ENCODE results near the gene ZNF860. TPM values are rescaled to one million over a fixed set of nuclear protein-coding genes. Genes with fewer than 3 reads are reported as not detected.

Gene ZNF860
- total and polyA plus RNA-seq, 2 donors (not counting 3 experiments of a cell fraction or from before 2014, with no cell fraction given), result 0.19 to 0.73 TPM

DNA sequence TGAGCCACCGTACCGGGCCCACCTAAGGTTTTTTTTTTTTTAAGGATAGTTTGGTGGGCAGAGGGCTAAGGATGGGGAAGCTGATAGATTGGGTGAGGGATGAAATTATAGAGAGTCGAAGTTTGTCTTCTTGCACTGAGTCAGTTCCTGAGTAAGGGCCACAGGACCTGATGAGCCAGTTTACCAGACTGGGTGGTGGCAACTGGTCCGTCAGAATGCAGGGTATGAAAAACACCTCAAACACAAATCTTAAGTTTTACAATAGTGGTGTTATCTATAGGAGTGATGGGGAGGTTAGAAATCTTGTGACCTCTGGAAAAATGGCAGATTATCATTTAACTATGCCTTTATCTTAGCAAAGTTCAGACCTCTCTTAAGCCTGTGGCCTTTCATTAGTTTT is 2.8 kb downstream of the ZNF860 start:
- no peaks in the 10 kb centered on the region for H3K27me3 ChIP-seq (ENCODE audit: control insufficient read depth in 2 of 2, insufficient read depth in 2 of 2, low read length in 2 of 2)
- H2AFZ ChIP-seq (ENCODE audit: low read depth, low read length), result no peak overlapping the region
- intact Hi-C loops (cut with micrococcal nuclease) (no loop called here), dilution Hi-C loops (cut with MboI; ENCODE audit: extremely low pct_ligation_motif_present, low sequenced_read_pairs) (no loop called here)
- H3K9me1 ChIP-seq (replicated peaks; ENCODE audit: control insufficient read depth, extremely low read depth, insufficient read depth, low read length), result no peaks in the 10 kb centered on the region
- CTCF ChIA-PET, result interaction anchor here (1.4 kb wide), 1 partner anchor 170 kb away, joined by 3 read pairs; no protein-coding TSS in a partner anchor
- no peak overlapping the region for H3K4me3 ChIP-seq (replicated peaks in 1 of 3; ENCODE audit: insufficient read depth in 1 of 3, low read depth in 1 of 3, low read length in 3 of 3)
- no peak overlapping the region for H3K9ac ChIP-seq (replicated peaks; ENCODE audit: extremely low read depth, insufficient read depth, low read length)
- no peak overlapping the region for H3K27ac ChIP-seq (ENCODE audit: insufficient read depth, low read depth, low read length)
- BruUV-seq (replicated peaks), result no TSS peak
- H3K79me2 ChIP-seq (ENCODE audit: control insufficient read depth, insufficient read depth, low read length), result peaks cover 3% of the 10 kb centered on the region
- H3K9me3 ChIP-seq (replicated peaks; ENCODE audit: control insufficient read depth, insufficient read depth, low read length), result no peaks in the 10 kb centered on the region
- H3K36me3 ChIP-seq (ENCODE audit: control insufficient read depth in 2 of 2, extremely low read depth in 1 of 2, insufficient read depth in 2 of 2, low read length in 2 of 2), result no peaks in the 10 kb centered on the region
- TF ChIP-seq, protein P1, sequence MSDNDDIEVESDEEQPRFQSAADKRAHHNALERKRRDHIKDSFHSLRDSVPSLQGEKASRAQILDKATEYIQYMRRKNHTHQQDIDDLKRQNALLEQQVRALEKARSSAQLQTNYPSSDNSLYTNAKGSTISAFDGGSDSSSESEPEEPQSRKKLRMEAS (IDR thresholded peaks at IDR 0.05; ENCODE audit: insufficient read depth, insufficient read length), result no peak
- TF ChIP-seq EZH2 (IDR thresholded peaks at IDR 0.05; ENCODE audit: borderline replicate concordance, low read depth, low read length, severe bottlenecking) (no peak), POLR2A (IDR thresholded peaks at IDR 0.05; ENCODE audit: low read depth, low read length) (no peak), MYC (IDR thresholded peaks at IDR 0.05; ENCODE audit: low read depth, low read length) (no peak), GATA2 (IDR thresholded peaks at IDR 0.05; ENCODE audit: insufficient read depth, insufficient read length, low read depth, low read length) (no peak), CTCF (IDR thresholded peaks at IDR 0.05; ENCODE audit: extremely low read depth in 1 of 2, insufficient read depth in 1 of 2, low read depth in 1 of 2, low read length in 2 of 2) (no peak), JUN (IDR thresholded peaks at IDR 0.05; ENCODE audit: borderline replicate concordance, insufficient read depth, insufficient read length, low read depth) (no peak)
- POLR2A ChIA-PET, result no interaction called here
- DNase-seq (ENCODE audit: low read depth, low spot score) (no peak), FAIRE-seq (no peak)
- no peaks in the 10 kb centered on the region for H4K20me1 ChIP-seq (replicated peaks; ENCODE audit: control insufficient read depth, extremely low read depth, insufficient read depth, low read length)
- H3K4me1 ChIP-seq (ENCODE audit: control insufficient read depth, extremely low read depth, insufficient read depth, low read length), result peaks cover 12% of the 10 kb centered on the region
- no peak overlapping the region for H3K4me2 ChIP-seq (ENCODE audit: insufficient read depth, low read length)

All from endothelial cell of umbilical vein (primary cell).